Endometrial microvascular endothelial cells (primary cell): ENCODE data around the gene PLCL2. TPM values are rescaled to one million over a fixed set of nuclear protein-coding genes. Genes with fewer than 3 reads are reported as not detected.
"Not testable (repeated sequence)": the region's sequence is repeated elsewhere in the genome, so short reads cannot be mapped to it uniquely, and the experiment has no call there.

ENCODE experiments used
- in situ Hi-C: cut with HindIII; loops from 2 replicates; pipeline ENCODE4 v1.10.0; 2017; ENCODE audit warnings: low sequenced_read_pairs, low pct_unique_long_range_greater_than_20kb; ENCODE audit errors: inconsistent ontology term
- total RNA-seq: library from RNA; depleted of rRNA; stranded (reverse); fragments of >200 nt; gene quantifications from one replicate; pipeline ENCODE4 v1.2.3, GENCODE V29; 2015; ENCODE audit errors: inconsistent ontology term

The PLCL2 gene
- total RNA-seq, 1 donor from 2014 or later: 7.3 TPM

- in situ Hi-C loops: no loop called here
These were observed 56.3 kb downstream of the PLCL2 start for GRCh38 chr3:16940769-16941700.

GRCh38 chr3:16942955-16943354 is 58.2 kb downstream of the PLCL2 start:
- in situ Hi-C loops: no loop called here

GRCh38 chr3:16943857-16944256 is 59.1 kb downstream of the PLCL2 start:
- in situ Hi-C loops: no loop called here

GRCh38 chr3:16944356-16944755 is 59.6 kb downstream of the PLCL2 start:
- in situ Hi-C loops: no loop called here

- in situ Hi-C loops: no loop called here
These were observed 60.6 kb downstream of the PLCL2 start for GRCh38 chr3:16945330-16945729.

GRCh38 chr3:16950282-16950681 is 65.5 kb downstream of the PLCL2 start:
- in situ Hi-C loops: no loop called here

GRCh38 chr3:16950845-16951244 is 66.1 kb downstream of the PLCL2 start:
- in situ Hi-C loops: no loop called here

GRCh38 chr3:16957852-16958251 is 73.1 kb downstream of the PLCL2 start:
- in situ Hi-C loops: not testable (repeated sequence)

- in situ Hi-C loops: no loop called here
These were observed 75.4 kb downstream of the PLCL2 start for GRCh38 chr3:16960125-16960524.

GRCh38 chr3:16961621-16962205 is 77.0 kb downstream of the PLCL2 start:
- in situ Hi-C loops: no loop called here

- in situ Hi-C loops: no loop called here
These were observed 90.3 kb downstream of the PLCL2 start for GRCh38 chr3:16975083-16975482.

- in situ Hi-C loops: no loop called here
These were observed 93.6 kb downstream of the PLCL2 start for GRCh38 chr3:16978234-16978920.

- in situ Hi-C loops: no loop called here
These were observed 94.1 kb downstream of the PLCL2 start for GRCh38 chr3:16978921-16979271.

GRCh38 chr3:16979769-16980515 is 95.2 kb downstream of the PLCL2 start:
- in situ Hi-C loops: not testable (repeated sequence)

GRCh38 chr3:16980526-16980925 is 95.8 kb downstream of the PLCL2 start:
- in situ Hi-C loops: not testable (repeated sequence)

GRCh38 chr3:16982460-16982859 is 97.7 kb downstream of the PLCL2 start:
- in situ Hi-C loops: no loop called here

- in situ Hi-C loops: no loop called here
These were observed 100.9 kb downstream of the PLCL2 start for GRCh38 chr3:16985608-16986007.

- in situ Hi-C loops: no loop called here
These were observed 102.4 kb downstream of the PLCL2 start for GRCh38 chr3:16987141-16987540.

- in situ Hi-C loops: no loop called here
These were observed 105.4 kb downstream of the PLCL2 start for GRCh38 chr3:16990163-16990562.
